WERI-Rb-1 (cell line): ENCODE results near the gene PARD3B.

Source experiments
- DNase-seq: peaks from one replicate; pipeline ENCODE4 v3.0.0-alpha.2; 2020
- H3K27ac ChIP-seq: fragments of 250-450 bp; sonication (Bioruptor Pico); 2 replicates; pipeline ENCODE4 v1.5.1; 2020; ENCODE audit warnings: mild to moderate bottlenecking, moderate library complexity
- H3K27me3 ChIP-seq: fragments of 250-450 bp; sonication (Bioruptor Pico); 2 replicates; pipeline ENCODE4 v1.5.1; 2021; ENCODE audit warnings: mild to moderate bottlenecking, low read depth, moderate library complexity; ENCODE audit not compliant: insufficient read depth, severe bottlenecking
- H3K36me3 ChIP-seq: fragments of 250-450 bp; sonication (Bioruptor Pico); 2 replicates; pipeline ENCODE4 v1.5.1; 2020; ENCODE audit warnings: mild to moderate bottlenecking, moderate library complexity
- H3K4me3 ChIP-seq: 2 replicates; pipeline ENCODE4 v1.5.1; 2011; ENCODE audit warnings: low read depth, mild to moderate bottlenecking, control low read depth, low read length
- H3K9me3 ChIP-seq: fragments of 250-450 bp; sonication (Bioruptor Pico); 2 replicates; pipeline ENCODE4 v1.5.1; 2021; ENCODE audit warnings: mild to moderate bottlenecking, moderate library complexity; ENCODE audit not compliant: severe bottlenecking
- CTCF ChIP-seq: IDR thresholded peaks from 2 replicates; pipeline ENCODE4 v1.5.1; 2011; ENCODE audit warnings: low read depth, mild to moderate bottlenecking, control low read depth, inconsistent platforms, low read length

PARD3B gene

GRCh38 chr2:204725693-204726360 is 180.6 kb downstream of the PARD3B start:
- Histone ChIP-seq H3K27me3 (no peaks in the 10 kb centered on the region), H3K36me3 (no peaks in the 10 kb centered on the region), H3K27ac (no peak overlapping the region), H3K9me3 (no peaks in the 10 kb centered on the region), H3K4me3 (no peak overlapping the region)
- no peak for TF ChIP-seq CTCF
- DNase-seq, result no peak

GRCh38 chr2:204726831-204727230 is 181.6 kb downstream of the PARD3B start:
- Histone ChIP-seq H3K27ac (no peak overlapping the region), H3K36me3 (no peaks in the 10 kb centered on the region), H3K9me3 (no peaks in the 10 kb centered on the region), H3K27me3 (no peaks in the 10 kb centered on the region), H3K4me3 (no peak overlapping the region)
- TF ChIP-seq CTCF, result no peak
- DNase-seq, result no peak

- no peak for DNase-seq
- no peaks in the 10 kb centered on the region for H3K27me3 ChIP-seq
- H3K27ac ChIP-seq, result no peak overlapping the region
- H3K4me3 ChIP-seq, result no peak overlapping the region
- H3K36me3 ChIP-seq, result no peaks in the 10 kb centered on the region
- no peak for TF ChIP-seq CTCF
- H3K9me3 ChIP-seq, result no peaks in the 10 kb centered on the region
Measured at GRCh38 chr2:204727368-204727767, 182.1 kb downstream of the PARD3B start.

GRCh38 chr2:204730603-204731002 is 185.3 kb downstream of the PARD3B start:
- no peaks in the 10 kb centered on the region for H3K36me3 ChIP-seq
- H3K27me3 ChIP-seq, result no peaks in the 10 kb centered on the region
- H3K4me3 ChIP-seq, result no peak overlapping the region
- no peak for DNase-seq
- no peak for TF ChIP-seq CTCF
- H3K27ac ChIP-seq, result no peak overlapping the region
- H3K9me3 ChIP-seq, result no peaks in the 10 kb centered on the region

GRCh38 chr2:204732019-204732418 is 186.7 kb downstream of the PARD3B start:
- Histone ChIP-seq H3K4me3 (no peak overlapping the region), H3K9me3 (no peaks in the 10 kb centered on the region), H3K27ac (no peak overlapping the region), H3K27me3 (no peaks in the 10 kb centered on the region), H3K36me3 (no peaks in the 10 kb centered on the region)
- DNase-seq, result no peak
- TF ChIP-seq CTCF, result no peak

GRCh38 chr2:204737296-204737695 is 192.0 kb downstream of the PARD3B start:
- no peak for DNase-seq
- H3K9me3 ChIP-seq, result no peaks in the 10 kb centered on the region
- H3K4me3 ChIP-seq, result no peak overlapping the region
- no peaks in the 10 kb centered on the region for H3K27me3 ChIP-seq
- no peaks in the 10 kb centered on the region for H3K36me3 ChIP-seq
- no peak for TF ChIP-seq CTCF
- no peak overlapping the region for H3K27ac ChIP-seq
